Stomach (tissue), 9 donors: Measurements from ENCODE around the gene ABHD2. TPM values are rescaled to one million over a fixed set of nuclear protein-coding genes. Genes with fewer than 3 reads are reported as not detected.

Source experiments
- DNase-seq, 2 donors: peaks; one replicate each; pipeline versions ENCODE4 v3.0.0 to v3.0.0-alpha.2; 2013 to 2019
- H3K27ac ChIP-seq, 5 donors: fragments of 200-600 bp in 4 of 5; sonication (generic) in 4 of 5; one replicate each; pipeline ENCODE4 v1.5.1; 2013 to 2019; ENCODE audit warnings: mild to moderate bottlenecking in 1 of 5, moderate library complexity in 1 of 5
- H3K27me3 ChIP-seq, 3 donors: fragments of 200-600 bp; sonication (generic); one replicate each; pipeline ENCODE4 v1.5.1; 2017 to 2019; ENCODE audit warnings: mixed run types in 1 of 3
- H3K36me3 ChIP-seq, 4 donors: fragments of 200-600 bp; sonication (generic); 1 replicate in 3 of 4; 2 replicates in 1 of 4; pipeline ENCODE4 v1.5.1; 2016 to 2019
- H3K4me1 ChIP-seq, 4 donors: fragments of 200-600 bp; sonication (generic); one replicate each; pipeline ENCODE4 v1.5.1; 2016 to 2019
- H3K4me3 ChIP-seq, 4 donors: fragments of 200-600 bp; sonication (generic) in 3 of 4; one replicate each; pipeline ENCODE4 v1.5.1; 2016 to 2019; ENCODE audit warnings: mild to moderate bottlenecking in 1 of 4
- H3K9me3 ChIP-seq, 4 donors: fragments of 200-600 bp; sonication (generic); one replicate each; pipeline ENCODE4 v1.5.1; 2016 to 2019
- CTCF ChIP-seq, 7 experiments: fragments of 450-650 bp in 4 of 7; fragments of 200-600 bp in 3 of 7; sonication (generic) in 3 of 7; IDR thresholded peaks; one replicate each; pipeline ENCODE4 v1.5.1; 2016 to 2019; ENCODE audit warnings: antibody characterized with exemption in 7 of 7, control low read depth in 2 of 7, mild to moderate bottlenecking in 1 of 7
- EP300 ChIP-seq: sonication (generic); formaldehyde crosslinking; IDR thresholded peaks from one replicate; pipeline ENCODE4 v1.6.1; 2017; ENCODE audit warnings: antibody characterized with exemption
- POLR2A ChIP-seq, 4 donors: fragments of 450-650 bp; IDR thresholded peaks; one replicate each; pipeline ENCODE4 v1.6.1; 2016; ENCODE audit warnings: antibody characterized with exemption in 4 of 4, control low read depth in 2 of 4, mild to moderate bottlenecking in 1 of 4, moderate library complexity in 1 of 4
- POLR2AphosphoS5 ChIP-seq, 3 donors: sonication (generic); formaldehyde crosslinking; IDR thresholded peaks; one replicate each; pipeline ENCODE4 v1.6.1; 2016; ENCODE audit warnings: antibody characterized with exemption in 3 of 3
- WGBS, 5 donors: extraction: QIAGEN DNeasy Blood & Tissue Kit in 3 of 5; methylation state at CpG; one replicate each; pipeline versions ENCODE4 v1.1.5 to v1.1.7; 2013 to 2018; 5-methylcytosine and 5-hydroxymethylcytosine counted together
- intact Hi-C: fragments of 100-400 bp; cut with DNase I; formaldehyde crosslinking; loops from one replicate; pipeline ENCODE4 v1.15.1; 2023; ENCODE audit warnings: low total_unique reads
- polyA plus RNA-seq, 3 donors: library from polyadenylated mRNA; stranded (reverse); fragments of 200-250 nt; gene quantifications; one replicate each; pipeline ENCODE4 v1.2.3, GENCODE V29; 2013
- total RNA-seq, 5 donors: library from RNA; depleted of rRNA; stranded (reverse); fragments of >200 nt; gene quantifications; one replicate each; pipeline versions ENCODE4 v1.1.0 to v1.2.3, GENCODE V29; 2014 to 2016
- donor health status: healthy with polysubstance abuse.
- donor health status: Bipolar disorder and iron deficiency.
- donor health status: healthy.

The ABHD2 gene
- total and polyA plus RNA-seq, 8 donors = 5.1 to 192 (median 70.3) TPM

- Histone ChIP-seq H3K27ac (peak overlapping the region in 4 of 5 donors; percentile 11 to 95 (median 93)), H3K36me3 (peaks cover 0 to 17% (median 3%) of the 10 kb centered on the region in 4 donors), H3K4me1 (peaks cover 72 to 99% (median 85%) of the 10 kb centered on the region in 4 donors), H3K9me3 (no peaks in the 10 kb centered on the region), H3K27me3 (no peaks in the 10 kb centered on the region), H3K4me3 (no peak overlapping the region)
- peak in 1 of 2 donors; percentile 43 for DNase-seq
- TF ChIP-seq EP300 = no peak
- TF ChIP-seq POLR2AphosphoS5 (IDR thresholded peaks at IDR 0.05) = peak in 1 of 3 donors; percentile 33
- intact Hi-C loops = no loop called here
- WGBS, 5 donors = 16 to 42% (median 19%) methylated on average over 5 of the region's 5 CpGs
Observed at GRCh38 chr15:89096664-89097063, 8.4 kb downstream of the ABHD2 start.

GRCh38 chr15:89097313-89097712 lies 9.1 kb downstream of the ABHD2 start:
- H3K27ac ChIP-seq = peak overlapping the region in 4 of 5 donors; percentile 11 to 95 (median 93)
- H3K4me3 ChIP-seq = no peak overlapping the region
- intact Hi-C loops = no loop called here
- no peak for DNase-seq
- H3K36me3 ChIP-seq = peaks cover 0 to 17% (median 3%) of the 10 kb centered on the region in 4 donors
- no peaks in the 10 kb centered on the region for H3K27me3 ChIP-seq
- TF ChIP-seq POLR2AphosphoS5 (IDR thresholded peaks at IDR 0.05) (no peak), POLR2A (IDR thresholded peaks at IDR 0.05) (no peak), CTCF (IDR thresholded peaks at IDR 0.05) (no peak), EP300 (no peak)
- WGBS, 5 donors = 23 to 71% (median 46%) methylated on average over 1 of the region's 1 CpG
- peaks cover 74 to 99% (median 86%) of the 10 kb centered on the region in 4 donors for H3K4me1 ChIP-seq
- H3K9me3 ChIP-seq = no peaks in the 10 kb centered on the region

GRCh38 chr15:89098281-89098680 lies 10.0 kb downstream of the ABHD2 start:
- H3K9me3 ChIP-seq = no peaks in the 10 kb centered on the region
- no peak for TF ChIP-seq CTCF (IDR thresholded peaks at IDR 0.05)
- no peak for TF ChIP-seq POLR2AphosphoS5 (IDR thresholded peaks at IDR 0.05)
- TF ChIP-seq POLR2A (IDR thresholded peaks at IDR 0.05) = no peak
- TF ChIP-seq EP300 = no peak
- no peak for DNase-seq
- H3K27me3 ChIP-seq = no peaks in the 10 kb centered on the region
- peaks cover 0 to 17% (median 3%) of the 10 kb centered on the region in 4 donors for H3K36me3 ChIP-seq
- intact Hi-C loops = no loop called here
- peaks cover 71 to 99% (median 85%) of the 10 kb centered on the region in 4 donors for H3K4me1 ChIP-seq
- no peak overlapping the region for H3K4me3 ChIP-seq
- H3K27ac ChIP-seq = peak overlapping the region; percentile 6 to 95 (median 92)
- 48 to 80% (median 72%) methylated on average over 1 of the region's 1 CpG for WGBS, 5 donors

- no peak for TF ChIP-seq POLR2A (IDR thresholded peaks at IDR 0.05)
- TF ChIP-seq POLR2AphosphoS5 (IDR thresholded peaks at IDR 0.05) = no peak
- TF ChIP-seq EP300 = no peak
- TF ChIP-seq CTCF (IDR thresholded peaks at IDR 0.05) = no peak
- H3K27me3 ChIP-seq = no peaks in the 10 kb centered on the region
- H3K27ac ChIP-seq = peak overlapping the region; percentile 71 to 95 (median 79)
- H3K4me3 ChIP-seq = no peak overlapping the region
- no peaks in the 10 kb centered on the region for H3K9me3 ChIP-seq
- 91 to 97% (median 97%) methylated on average over 3 of the region's 3 CpGs for WGBS, 5 donors
- DNase-seq = no peak
- H3K4me1 ChIP-seq = peaks cover 71 to 99% (median 88%) of the 10 kb centered on the region in 4 donors
- intact Hi-C loops = no loop called here
- peaks cover 0 to 20% (median 12%) of the 10 kb centered on the region in 4 donors for H3K36me3 ChIP-seq
Observed at GRCh38 chr15:89099968-89100367, 11.7 kb downstream of the ABHD2 start.
